ENCODE measurements around the gene VPS8. TPM values are rescaled to one million over a fixed set of nuclear protein-coding genes. Genes with fewer than 3 reads are reported as not detected.

The VPS8 gene, protein sequence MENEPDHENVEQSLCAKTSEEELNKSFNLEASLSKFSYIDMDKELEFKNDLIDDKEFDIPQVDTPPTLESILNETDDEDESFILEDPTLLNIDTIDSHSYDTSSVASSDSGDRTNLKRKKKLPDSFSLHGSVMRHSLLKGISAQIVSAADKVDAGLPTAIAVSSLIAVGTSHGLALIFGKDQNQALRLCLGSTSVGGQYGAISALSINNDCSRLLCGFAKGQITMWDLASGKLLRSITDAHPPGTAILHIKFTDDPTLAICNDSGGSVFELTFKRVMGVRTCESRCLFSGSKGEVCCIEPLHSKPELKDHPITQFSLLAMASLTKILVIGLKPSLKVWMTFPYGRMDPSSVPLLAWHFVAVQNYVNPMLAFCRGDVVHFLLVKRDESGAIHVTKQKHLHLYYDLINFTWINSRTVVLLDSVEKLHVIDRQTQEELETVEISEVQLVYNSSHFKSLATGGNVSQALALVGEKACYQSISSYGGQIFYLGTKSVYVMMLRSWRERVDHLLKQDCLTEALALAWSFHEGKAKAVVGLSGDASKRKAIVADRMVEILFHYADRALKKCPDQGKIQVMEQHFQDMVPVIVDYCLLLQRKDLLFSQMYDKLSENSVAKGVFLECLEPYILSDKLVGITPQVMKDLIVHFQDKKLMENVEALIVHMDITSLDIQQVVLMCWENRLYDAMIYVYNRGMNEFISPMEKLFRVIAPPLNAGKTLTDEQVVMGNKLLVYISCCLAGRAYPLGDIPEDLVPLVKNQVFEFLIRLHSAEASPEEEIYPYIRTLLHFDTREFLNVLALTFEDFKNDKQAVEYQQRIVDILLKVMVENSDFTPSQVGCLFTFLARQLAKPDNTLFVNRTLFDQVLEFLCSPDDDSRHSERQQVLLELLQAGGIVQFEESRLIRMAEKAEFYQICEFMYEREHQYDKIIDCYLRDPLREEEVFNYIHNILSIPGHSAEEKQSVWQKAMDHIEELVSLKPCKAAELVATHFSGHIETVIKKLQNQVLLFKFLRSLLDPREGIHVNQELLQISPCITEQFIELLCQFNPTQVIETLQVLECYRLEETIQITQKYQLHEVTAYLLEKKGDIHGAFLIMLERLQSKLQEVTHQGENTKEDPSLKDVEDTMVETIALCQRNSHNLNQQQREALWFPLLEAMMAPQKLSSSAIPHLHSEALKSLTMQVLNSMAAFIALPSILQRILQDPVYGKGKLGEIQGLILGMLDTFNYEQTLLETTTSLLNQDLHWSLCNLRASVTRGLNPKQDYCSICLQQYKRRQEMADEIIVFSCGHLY (N-terminal part only)
- 101 TPM for total RNA-seq
- long read RNA-seq, full-length matches to known transcripts: 23 of 52 reads
- long read RNA-seq, partial matches to known transcripts: 8 of 52 reads
- long read RNA-seq, other reads (novel, unspliced or antisense): 21 of 52 reads

DNA sequence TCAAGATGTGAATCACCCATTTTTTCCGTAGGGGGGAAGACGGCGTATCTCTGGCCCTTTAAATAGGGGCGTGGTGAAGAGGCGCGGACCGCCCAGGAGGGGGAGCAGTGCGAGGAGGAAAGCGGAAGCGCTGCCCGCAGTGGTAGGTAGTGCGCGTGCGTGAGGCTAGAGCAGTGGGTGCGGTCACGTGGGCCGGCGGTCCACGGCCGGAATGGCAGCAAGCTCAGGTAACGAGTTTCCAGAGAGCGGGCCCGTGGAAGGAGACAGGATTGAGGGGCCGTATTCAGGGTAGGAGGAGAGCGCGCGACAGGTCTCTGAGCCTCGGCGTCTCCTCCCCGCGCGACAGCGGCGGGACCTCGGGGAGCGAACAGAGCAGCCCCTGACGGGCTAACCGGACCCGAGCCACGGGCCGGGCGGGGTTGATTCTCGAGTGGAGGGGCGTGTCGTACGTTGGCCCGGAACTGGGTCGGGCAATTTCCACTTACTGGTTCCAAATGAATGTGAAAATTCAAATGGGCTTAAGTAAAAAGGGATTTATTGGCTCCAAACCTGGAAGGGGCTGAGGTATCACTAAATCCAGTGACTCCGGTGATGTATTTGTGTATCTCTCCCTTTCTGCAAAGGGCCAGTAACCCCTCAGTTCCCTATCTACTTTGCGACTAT, at the start of gene VPS8:
Gene VPS8 (plus strand): TSS at position 168 of the 663 bp plus-strand sequence. CDS start 12,467 bp downstream, outside the sequence.
- DNase-seq (ENCODE audit: low spot score): peak; percentile 99
- intact Hi-C loops (cut with DNase I): loop anchor here (5.0 kb wide), 1 partner anchor 340 kb away; the partner anchor contains the start of gene C3orf70

GRCh38 chr3:184764191-184764590, 47.8 kb upstream of the VPS8 start:
- DNase-seq (ENCODE audit: low spot score): no peak
- intact Hi-C loops (cut with DNase I): no loop called here

GRCh38 chr3:184765047-184765729, 46.8 kb upstream of the VPS8 start:
- no peak for DNase-seq (ENCODE audit: low spot score)
- intact Hi-C loops (cut with DNase I): no loop called here

DNA sequence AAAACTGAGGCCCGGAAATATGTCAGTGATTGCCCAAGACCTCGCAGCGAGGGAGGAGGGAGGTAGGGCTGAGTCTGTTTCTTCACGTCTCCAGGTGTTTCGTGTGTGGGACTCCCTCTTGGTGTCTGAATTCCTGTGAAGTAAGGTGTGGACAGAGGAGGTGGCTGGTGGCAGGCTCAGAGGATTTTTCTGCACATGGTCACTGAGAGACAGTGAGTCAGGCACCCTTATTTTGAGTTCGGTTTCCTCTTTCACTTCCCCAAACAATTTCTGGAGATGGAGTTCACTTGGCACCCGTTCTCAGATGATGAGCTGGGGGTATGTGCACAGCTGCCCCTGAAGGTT, 46.3 kb upstream of the VPS8 start:
- DNase-seq (ENCODE audit: low spot score): no peak
- intact Hi-C loops (cut with DNase I): no loop called here

DNA sequence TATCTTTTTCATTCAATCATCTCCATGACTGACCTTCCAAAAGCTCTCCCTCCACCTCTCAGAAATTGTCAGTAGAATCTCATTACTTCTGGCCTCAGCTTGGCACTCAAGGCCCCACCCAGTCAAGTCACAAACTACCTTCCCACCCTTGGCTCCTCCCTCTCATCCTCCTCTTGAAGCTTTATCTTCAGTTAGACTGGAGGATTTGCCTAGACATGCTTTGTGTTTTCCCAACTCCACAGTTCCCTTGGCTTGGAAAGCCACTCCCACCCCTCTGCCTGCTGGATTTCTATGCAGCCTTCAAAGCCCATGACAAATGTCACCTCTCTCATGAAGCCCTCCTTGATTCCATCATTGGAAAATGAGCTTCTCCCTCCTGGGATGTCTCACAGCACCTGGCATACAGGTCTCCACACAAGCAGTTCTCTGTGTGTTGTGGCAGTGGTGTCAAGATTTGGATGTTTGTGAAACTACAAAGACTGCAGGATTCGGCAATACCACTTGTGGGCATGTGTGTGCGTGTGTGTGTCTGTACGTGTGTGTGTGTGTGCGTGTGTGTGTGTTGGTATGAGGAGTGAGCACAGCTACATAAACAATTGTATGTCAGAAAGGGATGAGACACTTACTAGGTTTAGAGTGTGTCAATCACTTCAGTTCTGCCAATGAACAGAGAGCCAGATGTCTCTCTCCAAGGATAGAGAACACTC, 45.3 kb upstream of the VPS8 start:
- no peak for DNase-seq (ENCODE audit: low spot score)
- intact Hi-C loops (cut with DNase I): no loop called here

GRCh38 chr3:184767377-184767776, 44.6 kb upstream of the VPS8 start:
- intact Hi-C loops (cut with DNase I): no loop called here
- no peak for DNase-seq (ENCODE audit: low spot score)

GRCh38 chr3:184769382-184770170, 42.4 kb upstream of the VPS8 start:
- no peak for DNase-seq (ENCODE audit: low spot score)
- intact Hi-C loops (cut with DNase I): no loop called here

DNA sequence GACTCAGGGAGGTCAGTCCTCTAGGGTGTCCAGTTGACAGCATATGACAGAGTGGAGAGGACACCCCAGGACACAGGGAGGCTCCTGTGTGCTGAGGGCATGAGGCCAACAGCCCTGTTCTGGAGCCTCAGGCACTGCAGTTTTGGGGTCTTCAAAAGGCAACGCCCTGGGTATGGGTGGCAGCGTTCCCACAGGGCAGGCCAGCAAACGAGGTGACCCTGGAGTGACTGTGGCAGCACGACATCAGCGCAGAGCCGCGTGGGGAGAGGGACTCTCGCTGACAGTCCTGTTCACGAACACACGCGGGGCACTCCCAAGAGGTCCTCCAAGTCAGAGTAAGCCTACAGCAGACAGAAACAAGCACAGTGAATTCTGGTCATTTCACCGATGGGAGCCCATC, 41.4 kb upstream of the VPS8 start:
- intact Hi-C loops (cut with DNase I): no loop called here
- DNase-seq (ENCODE audit: low spot score): no peak

DNA sequence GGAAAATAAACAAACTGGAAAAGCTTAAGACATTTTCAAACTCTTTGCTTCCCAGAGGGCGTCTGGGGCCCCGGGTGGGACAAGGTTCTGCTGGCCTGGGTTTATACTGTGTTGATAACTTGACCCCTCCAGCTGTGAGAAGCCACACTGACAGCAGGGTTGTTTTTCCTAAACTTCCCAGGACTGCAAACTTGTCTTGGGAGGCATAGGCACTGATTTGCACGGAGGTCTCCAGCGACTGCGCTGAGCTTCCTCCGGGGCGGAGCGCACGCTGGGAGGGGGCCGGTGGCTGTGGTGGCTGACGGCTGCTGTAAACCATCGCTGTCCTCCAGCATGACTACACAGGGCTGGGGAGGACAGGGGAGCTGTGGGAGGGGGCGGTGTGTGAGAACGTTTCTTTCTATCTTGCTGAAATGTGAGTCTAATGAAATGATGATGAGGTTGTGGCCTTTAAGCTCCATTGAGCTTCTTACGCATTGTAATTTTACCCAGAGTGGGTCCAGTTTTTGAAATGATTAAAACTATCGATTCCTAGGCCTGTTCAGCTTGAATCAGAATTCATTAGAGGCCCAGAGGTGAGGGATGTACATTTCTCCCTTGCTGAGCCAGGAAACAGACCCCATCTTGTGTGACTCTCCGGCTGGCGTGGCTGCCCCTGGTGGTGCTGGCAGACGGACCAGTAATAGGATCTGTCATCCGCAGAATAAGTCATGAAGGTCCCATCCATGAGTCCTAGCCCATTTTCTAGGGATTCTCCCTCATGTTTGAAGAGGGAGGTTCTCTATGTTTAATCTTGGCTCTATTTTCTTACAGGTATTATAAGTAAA, 40.5 kb upstream of the VPS8 start:
- no peak for DNase-seq (ENCODE audit: low spot score)
- intact Hi-C loops (cut with DNase I): no loop called here

- intact Hi-C loops (cut with DNase I): no loop called here
- DNase-seq (ENCODE audit: low spot score): no peak
Measured at GRCh38 chr3:184772667-184773272, 39.2 kb upstream of the VPS8 start.

DNA sequence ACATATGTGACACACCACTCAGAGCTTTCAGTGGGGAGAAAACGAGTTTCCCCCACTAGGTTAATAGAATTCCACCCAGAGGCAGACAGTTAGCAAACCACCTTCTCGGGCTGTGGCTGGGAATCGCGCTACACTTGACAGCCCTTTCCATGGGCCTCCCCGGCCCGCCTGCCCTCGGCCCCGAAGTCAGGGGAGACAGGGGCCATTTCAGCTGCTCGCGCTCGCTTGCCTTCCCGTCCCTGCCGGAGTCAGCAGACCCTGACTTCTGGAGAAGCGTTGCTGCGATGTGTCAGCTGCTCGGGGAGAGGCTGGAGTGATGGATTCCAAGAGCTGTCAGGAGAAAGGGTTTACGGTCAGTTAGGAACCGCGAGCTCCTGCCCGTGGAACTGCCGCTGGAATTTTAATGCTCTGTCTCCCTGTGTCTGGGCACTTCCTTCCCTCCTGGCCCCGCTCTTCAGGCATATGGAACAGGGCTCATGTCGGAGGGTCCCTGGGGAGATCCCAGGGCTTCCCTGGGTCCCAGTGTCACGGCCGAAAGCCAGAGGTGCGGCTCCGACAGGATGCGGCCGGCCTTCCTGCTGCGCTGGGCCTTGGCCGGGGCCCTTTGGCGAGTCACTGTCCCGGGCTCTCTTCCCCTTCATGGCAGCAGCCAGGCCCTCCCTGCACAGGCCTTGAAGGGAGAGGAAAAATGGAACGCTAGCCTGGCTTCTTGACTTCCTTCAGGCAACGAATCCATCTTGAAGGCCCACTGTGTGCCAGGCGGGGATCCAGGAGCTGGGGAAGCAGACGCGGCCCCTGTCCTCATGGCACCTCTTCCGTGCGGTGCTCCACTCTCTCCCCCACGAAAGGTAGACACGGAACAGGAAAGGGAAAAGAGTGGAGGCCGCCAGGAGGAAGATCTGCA, 38.4 kb upstream of the VPS8 start:
- intact Hi-C loops (cut with DNase I): no loop called here
- peak; percentile 71 for DNase-seq (ENCODE audit: low spot score)

GRCh38 chr3:184776916-184777315, 35.0 kb upstream of the VPS8 start:
- intact Hi-C loops (cut with DNase I): loop anchor here (5.0 kb wide), 2 partner anchors 50 to 405 kb away; no protein-coding TSS in a partner anchor
- DNase-seq (ENCODE audit: low spot score): no peak

GRCh38 chr3:184777566-184778356, 34.2 kb upstream of the VPS8 start:
- DNase-seq (ENCODE audit: low spot score): peak; percentile 83
- intact Hi-C loops (cut with DNase I): loop anchor here (1.0 to 5.0 kb wide), 3 partner anchors 50 to 405 kb away; partner anchors contain the start of gene EPHB3
